ES-I3 (cell line): ENCODE measurements around the gene LTBR.

Source experiments
- H3K36me3 ChIP-seq: 2 replicates; pipeline ENCODE4 v1.6.1; 2013; ENCODE audit warnings: mild to moderate bottlenecking, low read length, control low read depth, moderate library complexity; ENCODE audit not compliant: insufficient read depth
- H3K4me1 ChIP-seq: 2 replicates; pipeline ENCODE4 v1.6.1; 2013; ENCODE audit warnings: mild to moderate bottlenecking, control low read depth, low read length; ENCODE audit not compliant: insufficient read depth
- H3K9ac ChIP-seq: 2 replicates; pipeline ENCODE4 v1.6.1; 2013; ENCODE audit warnings: low read depth, mild to moderate bottlenecking, low read length, moderate library complexity
- H3K9me3 ChIP-seq: 2 replicates; pipeline ENCODE4 v1.6.1; 2013; ENCODE audit warnings: mild to moderate bottlenecking, low read length, moderate library complexity; ENCODE audit not compliant: control insufficient read depth, insufficient read depth

LTBR gene

DNA sequence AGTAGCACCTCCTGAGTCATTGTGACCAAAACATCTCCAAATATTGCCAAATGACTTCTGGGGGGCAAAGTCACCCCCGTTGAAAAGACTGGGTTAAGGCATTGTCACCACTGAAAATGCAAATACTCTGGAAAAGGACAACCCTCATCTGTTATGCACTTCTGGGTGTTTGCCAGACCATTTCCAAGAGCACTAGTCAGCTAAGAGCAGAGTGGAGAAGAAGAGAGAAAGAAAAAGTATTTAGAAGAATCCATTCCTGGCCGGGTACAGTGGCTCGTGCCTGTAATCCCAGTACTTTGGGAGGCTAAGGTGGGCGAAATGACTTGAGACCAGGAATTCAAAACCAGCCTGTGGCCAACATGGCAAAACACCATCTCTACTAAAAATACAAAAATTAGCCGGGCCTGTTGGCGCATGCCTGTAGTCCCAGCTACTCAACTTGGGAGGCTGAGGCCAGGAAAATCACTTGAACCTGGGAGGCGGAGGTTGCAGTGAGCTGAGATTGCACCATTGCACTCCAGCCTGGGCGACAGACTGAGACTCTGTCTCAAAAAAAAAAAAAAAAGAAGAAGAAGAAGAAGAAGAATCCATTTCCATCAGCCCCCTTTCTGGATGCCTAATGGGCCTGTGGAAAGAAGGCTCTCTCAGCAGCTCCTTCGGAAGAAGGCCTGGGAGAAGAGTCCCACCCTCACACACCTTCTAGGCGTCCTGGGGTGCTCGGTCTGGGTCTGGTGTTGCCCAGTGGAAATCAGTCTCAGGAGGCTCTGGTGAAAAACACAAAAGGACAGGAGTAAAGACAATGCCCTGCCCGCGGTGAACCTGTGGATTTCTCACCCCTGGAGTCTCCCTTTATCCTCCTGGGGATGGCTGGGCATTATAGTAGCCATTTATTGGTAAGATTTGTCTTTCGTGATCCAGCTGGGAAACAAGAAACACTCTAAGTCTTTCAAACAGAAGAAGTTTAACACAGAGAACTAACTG is 3.5 kb upstream of the LTBR start:
- H3K36me3 ChIP-seq: no peaks in the 10 kb centered on the region
- peaks cover 39% of the 10 kb centered on the region for H3K4me1 ChIP-seq
- H3K9me3 ChIP-seq: no peaks in the 10 kb centered on the region
- no peak overlapping the region for H3K9ac ChIP-seq

DNA sequence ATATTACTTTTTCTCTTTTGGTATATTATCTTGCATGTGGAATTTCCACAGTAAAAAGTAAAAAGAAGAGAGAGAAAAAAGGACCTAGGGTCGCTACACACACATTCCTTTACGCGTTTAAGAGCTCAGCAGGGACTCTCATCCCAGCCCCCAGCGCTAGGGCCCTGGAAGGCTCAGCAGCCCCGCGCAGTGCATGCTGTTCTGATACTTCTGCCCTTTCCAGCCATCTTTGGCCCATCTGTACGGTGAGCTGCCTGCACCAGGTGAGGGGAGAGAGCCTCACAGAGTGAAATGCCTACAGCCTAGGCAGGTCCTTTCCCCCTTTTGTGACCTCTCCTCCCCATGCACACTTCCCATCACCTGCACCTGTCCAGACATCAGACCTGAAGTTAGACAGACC is 1.6 kb upstream of the LTBR start:
- peaks cover 30% of the 10 kb centered on the region for H3K4me1 ChIP-seq
- H3K36me3 ChIP-seq: no peaks in the 10 kb centered on the region
- no peak overlapping the region for H3K9ac ChIP-seq
- H3K9me3 ChIP-seq: no peaks in the 10 kb centered on the region

DNA sequence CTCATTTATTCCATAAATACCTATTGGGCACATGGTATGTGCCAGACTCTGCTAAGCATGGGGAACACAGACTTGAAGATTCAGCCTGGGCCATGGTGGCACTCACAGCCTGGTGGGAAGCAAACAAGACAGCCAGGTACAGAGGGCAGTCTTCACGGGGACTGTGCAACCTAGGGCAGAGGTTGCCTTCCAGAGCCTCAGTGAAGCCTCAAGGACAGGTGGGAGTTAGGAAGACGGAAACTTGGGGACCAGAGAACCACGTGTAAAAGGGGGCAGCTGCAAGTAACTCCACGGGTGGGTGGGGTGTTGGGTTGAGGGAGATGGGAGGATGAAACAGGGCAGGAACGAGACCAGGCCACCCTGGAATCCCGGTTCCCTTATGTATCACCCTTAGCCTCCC is 980 bp upstream of the LTBR start:
- peaks cover 32% of the 10 kb centered on the region for H3K4me1 ChIP-seq
- no peak overlapping the region for H3K9ac ChIP-seq
- no peaks in the 10 kb centered on the region for H3K9me3 ChIP-seq
- H3K36me3 ChIP-seq: no peaks in the 10 kb centered on the region

DNA sequence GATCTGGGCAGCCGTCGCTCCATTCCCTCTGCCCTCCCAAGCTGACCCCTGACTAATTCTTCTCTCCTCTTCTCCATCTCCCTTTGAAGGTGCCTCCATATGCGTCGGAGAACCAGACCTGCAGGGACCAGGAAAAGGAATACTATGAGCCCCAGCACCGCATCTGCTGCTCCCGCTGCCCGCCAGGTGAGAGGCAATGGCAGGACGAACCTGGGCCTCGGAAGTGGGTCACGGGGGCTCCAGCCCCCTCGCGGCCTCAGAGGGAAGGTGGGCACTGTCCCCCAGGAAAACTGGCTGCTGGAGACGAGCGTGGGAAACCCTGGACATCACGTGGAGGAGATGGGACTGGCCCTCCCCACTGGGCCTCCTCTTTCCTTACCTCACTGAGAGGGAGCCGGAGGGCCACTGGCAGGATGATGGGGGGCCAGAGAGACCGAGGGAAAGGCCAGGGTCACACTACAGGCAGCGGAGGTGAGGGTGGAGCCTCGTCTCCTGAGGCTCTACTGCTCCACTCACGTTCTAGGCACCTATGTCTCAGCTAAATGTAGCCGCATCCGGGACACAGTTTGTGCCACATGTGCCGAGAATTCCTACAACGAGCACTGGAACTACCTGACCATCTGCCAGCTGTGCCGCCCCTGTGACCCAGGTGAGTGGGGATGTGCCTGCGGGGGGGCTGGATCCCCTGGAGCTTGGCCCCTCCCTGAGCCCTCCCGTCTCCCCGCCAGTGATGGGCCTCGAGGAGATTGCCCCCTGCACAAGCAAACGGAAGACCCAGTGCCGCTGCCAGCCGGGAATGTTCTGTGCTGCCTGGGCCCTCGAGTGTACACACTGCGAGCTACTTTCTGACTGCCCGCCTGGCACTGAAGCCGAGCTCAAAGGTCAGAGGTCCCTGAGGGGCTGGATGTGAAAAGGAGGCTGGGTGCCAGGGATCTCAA is 806 bp downstream of the LTBR start:
- Histone ChIP-seq H3K36me3 (no peaks in the 10 kb centered on the region), H3K4me1 (peaks cover 32% of the 10 kb centered on the region), H3K9ac (peak overlapping the region; percentile 24; the same call in 1 of the 2 replicates), H3K9me3 (no peaks in the 10 kb centered on the region)

DNA sequence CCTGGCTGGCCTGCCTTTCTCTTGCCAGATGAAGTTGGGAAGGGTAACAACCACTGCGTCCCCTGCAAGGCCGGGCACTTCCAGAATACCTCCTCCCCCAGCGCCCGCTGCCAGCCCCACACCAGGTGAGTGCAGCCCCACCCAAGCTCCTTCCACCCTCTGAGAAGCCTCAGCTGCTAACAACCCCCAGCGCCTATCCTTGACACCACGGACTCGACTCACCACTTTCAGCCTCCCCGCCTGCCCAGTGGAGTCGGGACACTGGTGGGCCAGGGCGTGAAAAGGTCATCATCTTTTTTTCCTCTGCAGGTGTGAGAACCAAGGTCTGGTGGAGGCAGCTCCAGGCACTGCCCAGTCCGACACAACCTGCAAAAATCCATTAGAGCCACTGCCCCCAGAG is 2.1 kb downstream of the LTBR start:
- no peak overlapping the region for H3K9ac ChIP-seq
- no peaks in the 10 kb centered on the region for H3K36me3 ChIP-seq
- no peaks in the 10 kb centered on the region for H3K9me3 ChIP-seq
- H3K4me1 ChIP-seq: peaks cover 32% of the 10 kb centered on the region

DNA sequence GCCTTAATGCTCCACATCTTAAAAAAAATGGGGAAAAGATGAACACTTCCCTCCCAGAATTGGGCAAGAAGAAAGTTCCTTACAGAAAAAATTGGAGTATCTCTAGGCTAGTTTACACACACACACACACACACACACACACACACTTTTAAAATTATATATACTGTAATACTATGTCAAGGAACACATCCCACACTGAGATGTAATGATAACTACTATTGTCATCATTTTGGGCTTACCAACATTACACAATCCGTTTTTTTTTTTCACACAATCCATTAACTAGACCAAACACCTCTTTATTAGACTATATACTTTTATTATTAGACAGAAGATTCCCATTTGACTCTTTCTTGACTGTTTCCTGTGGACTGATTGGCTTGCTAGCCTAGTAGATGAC is 2.5 kb downstream of the LTBR start:
- no peak overlapping the region for H3K9ac ChIP-seq
- H3K4me1 ChIP-seq: peaks cover 32% of the 10 kb centered on the region
- H3K36me3 ChIP-seq: no peaks in the 10 kb centered on the region
- no peaks in the 10 kb centered on the region for H3K9me3 ChIP-seq

DNA sequence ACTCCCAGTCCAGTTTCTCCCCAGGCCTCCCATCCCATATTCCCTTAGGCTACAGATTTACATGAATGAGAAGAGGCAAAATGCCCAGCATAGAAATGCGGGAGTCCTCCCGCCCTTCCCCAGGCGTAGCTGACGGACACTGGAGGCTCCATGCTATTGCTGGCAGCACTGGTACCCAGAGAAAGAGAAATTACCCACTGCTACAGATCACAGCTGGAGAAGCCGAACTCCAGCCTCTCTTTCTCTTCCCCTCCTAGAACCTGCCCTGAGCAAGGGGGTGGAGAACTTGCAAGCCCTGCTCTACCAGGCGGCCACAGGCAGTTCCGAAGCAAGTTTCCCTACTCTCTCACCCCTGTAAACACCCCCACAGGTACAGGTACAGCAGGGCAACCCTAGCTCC is 3.6 kb downstream of the LTBR start:
- H3K9me3 ChIP-seq: no peaks in the 10 kb centered on the region
- H3K4me1 ChIP-seq: peaks cover 26% of the 10 kb centered on the region
- H3K36me3 ChIP-seq: no peaks in the 10 kb centered on the region
- H3K9ac ChIP-seq: no peak overlapping the region

DNA sequence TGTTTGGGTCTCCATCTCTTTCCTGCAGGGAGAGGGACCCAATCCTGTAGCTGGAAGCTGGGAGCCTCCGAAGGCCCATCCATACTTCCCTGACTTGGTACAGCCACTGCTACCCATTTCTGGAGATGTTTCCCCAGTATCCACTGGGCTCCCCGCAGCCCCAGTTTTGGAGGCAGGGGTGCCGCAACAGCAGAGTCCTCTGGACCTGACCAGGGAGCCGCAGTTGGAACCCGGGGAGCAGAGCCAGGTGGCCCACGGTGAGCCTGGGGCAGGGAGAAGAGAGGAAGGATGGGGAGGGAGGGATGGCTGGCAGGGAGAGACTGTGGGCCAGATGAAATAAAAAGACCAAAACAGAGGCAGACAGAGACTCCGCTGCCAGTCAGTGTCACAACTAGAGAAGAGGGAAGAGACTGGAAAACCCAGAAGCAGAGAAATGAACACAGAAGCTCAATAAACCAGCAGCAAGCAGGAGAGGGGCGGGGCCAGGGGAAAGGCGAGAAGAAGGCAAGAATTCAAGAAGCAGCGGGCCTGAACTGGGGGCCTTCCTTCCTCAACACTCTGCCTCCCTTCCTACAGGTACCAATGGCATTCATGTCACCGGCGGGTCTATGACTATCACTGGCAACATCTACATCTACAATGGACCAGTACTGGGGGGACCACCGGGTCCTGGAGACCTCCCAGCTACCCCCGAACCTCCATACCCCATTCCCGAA is 6.3 kb downstream of the LTBR start:
- H3K9ac ChIP-seq: no peak overlapping the region
- H3K9me3 ChIP-seq: no peaks in the 10 kb centered on the region
- H3K36me3 ChIP-seq: no peaks in the 10 kb centered on the region
- H3K4me1 ChIP-seq: 0 out of 2 replicates have a peak, but pooled peaks cover 8% of the 10 kb centered on the region

DNA sequence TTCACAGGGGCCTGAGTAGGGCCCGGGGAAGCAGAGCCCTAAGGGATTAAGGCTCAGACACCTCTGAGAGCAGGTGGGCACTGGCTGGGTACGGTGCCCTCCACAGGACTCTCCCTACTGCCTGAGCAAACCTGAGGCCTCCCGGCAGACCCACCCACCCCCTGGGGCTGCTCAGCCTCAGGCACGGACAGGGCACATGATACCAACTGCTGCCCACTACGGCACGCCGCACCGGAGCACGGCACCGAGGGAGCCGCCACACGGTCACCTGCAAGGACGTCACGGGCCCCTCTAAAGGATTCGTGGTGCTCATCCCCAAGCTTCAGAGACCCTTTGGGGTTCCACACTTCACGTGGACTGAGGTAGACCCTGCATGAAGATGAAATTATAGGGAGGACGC is 7.1 kb downstream of the LTBR start:
- no peak overlapping the region for H3K9ac ChIP-seq
- H3K36me3 ChIP-seq: no peaks in the 10 kb centered on the region
- peaks cover 10% of the 10 kb centered on the region; the same call in 1 of the 2 replicates for H3K4me1 ChIP-seq
- no peaks in the 10 kb centered on the region for H3K9me3 ChIP-seq

DNA sequence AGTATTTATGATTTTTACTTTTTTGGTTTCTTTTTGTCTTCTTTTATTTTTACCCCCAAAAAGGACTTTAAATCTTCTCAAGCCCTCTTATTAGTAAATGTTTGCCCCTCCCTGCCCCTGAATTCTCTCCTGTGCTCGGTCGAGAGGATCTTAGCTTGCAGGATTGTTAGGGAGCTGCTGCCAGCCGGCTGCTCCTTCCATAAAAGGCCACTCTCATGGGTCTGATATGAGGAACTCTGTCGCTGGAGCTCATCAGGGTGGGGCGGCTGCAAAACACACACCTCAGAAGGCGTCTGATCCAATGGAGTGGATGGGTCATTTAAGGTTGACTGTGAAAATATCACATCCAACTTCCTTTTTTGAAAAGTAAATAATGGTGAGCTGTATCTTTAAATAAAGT is 8.5 kb downstream of the LTBR start:
- Histone ChIP-seq H3K9ac (no peak overlapping the region), H3K4me1 (peaks cover 13% of the 10 kb centered on the region), H3K9me3 (no peaks in the 10 kb centered on the region), H3K36me3 (no peaks in the 10 kb centered on the region)

DNA sequence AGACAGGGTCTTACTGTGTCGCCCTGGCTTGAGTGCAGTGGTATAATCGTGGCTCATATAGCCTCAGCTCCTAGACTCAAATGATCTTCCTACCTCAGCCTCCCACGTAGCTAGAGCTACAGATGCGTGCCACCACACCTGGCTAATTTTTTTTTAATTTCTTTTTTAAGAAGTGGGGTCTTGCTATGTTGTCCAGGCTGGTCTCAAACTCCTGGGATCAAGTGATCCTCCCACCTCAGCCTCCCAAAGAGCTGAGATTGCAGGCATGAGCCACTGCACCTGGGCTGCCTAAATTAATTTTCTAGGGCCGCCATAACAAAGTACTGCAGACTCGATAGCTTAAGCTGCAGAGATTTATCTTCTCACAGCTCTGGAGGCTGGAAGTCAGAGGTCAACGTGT is 9.1 kb downstream of the LTBR start:
- H3K36me3 ChIP-seq: no peaks in the 10 kb centered on the region
- H3K9me3 ChIP-seq: no peaks in the 10 kb centered on the region
- H3K4me1 ChIP-seq: peaks cover 8% of the 10 kb centered on the region
- no peak overlapping the region for H3K9ac ChIP-seq

DNA sequence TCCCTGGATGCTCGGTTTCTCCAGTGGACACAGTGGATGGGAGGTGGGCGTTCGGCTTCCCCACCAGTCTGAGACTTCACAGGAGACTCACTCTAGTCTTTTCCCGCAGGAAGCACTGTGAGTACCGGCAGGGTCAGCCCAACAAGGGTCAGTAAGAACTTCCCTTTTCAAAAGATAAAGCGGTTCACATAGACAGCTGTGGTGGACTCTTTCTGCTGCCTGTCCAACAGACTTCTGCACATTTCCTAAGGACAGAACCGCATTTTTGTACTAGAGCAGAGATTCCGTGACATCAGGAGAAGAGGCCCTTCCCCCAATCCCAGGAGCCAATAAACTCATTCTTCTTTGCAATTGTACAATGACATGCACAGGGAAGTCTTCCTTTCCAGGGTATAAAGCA is 10.4 kb downstream of the LTBR start:
- Histone ChIP-seq H3K36me3 (no peaks in the 10 kb centered on the region), H3K9ac (no peak overlapping the region), H3K4me1 (peaks cover 8% of the 10 kb centered on the region), H3K9me3 (no peaks in the 10 kb centered on the region)

DNA sequence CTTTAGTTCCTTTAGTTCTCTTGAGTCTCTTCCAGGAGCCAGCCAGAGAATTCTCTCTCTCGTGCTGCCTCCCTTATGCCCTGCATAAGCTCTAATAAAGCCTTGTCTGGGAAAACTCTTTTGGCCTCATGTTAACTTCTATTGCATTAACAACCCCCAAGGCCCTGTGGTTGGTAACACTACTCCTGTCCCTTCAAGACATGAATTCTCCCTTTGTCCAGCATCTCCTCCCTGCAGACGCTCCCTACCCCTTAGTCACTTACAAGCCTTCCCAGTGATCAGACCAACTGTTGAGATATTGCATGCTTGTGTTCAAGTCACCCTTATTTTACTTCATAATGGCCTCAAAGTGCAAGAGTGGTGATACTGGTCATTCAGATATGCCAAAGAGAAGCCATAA is 12.1 kb downstream of the LTBR start:
- H3K36me3 ChIP-seq: no peaks in the 10 kb centered on the region
- H3K9me3 ChIP-seq: no peaks in the 10 kb centered on the region
- peaks cover 8% of the 10 kb centered on the region for H3K4me1 ChIP-seq
- no peak overlapping the region for H3K9ac ChIP-seq
